B cell (primary cell): ENCODE data around the gene LRP2. TPM values are rescaled to one million over a fixed set of nuclear protein-coding genes. Genes with fewer than 3 reads are reported as not detected.

Experiments
- ATAC-seq: fragments of 200-7000 bp; cut with Tn5 transposase; one replicate; pipeline ENCODE4 v1.10.0; 2021; ENCODE audit warnings: low read depth, mild to moderate bottlenecking, moderate number of reproducible peaks, moderate library complexity
- CTCF ChIA-PET: fragments of 350-600 bp; sonication (Branson Sonifier 250); formaldehyde crosslinking; loops from one replicate; lab custom pipeline; 2021; ENCODE audit warnings: antibody characterized with exemption, inconsistent platforms; lab: Charles Lee
- POLR2A ChIA-PET: fragments of 350-600 bp; sonication (Branson Sonifier 250); formaldehyde crosslinking; loops from one replicate; lab custom pipeline; 2021; ENCODE audit warnings: antibody characterized with exemption; lab: Charles Lee
- DNase-seq: peaks from one replicate; pipeline ENCODE4 v3.0.0; 2013
- H2AFZ ChIP-seq: 2 replicates; pipeline ENCODE4 v1.6.1; 2012; ENCODE audit warnings: mild to moderate bottlenecking, low read depth, low read length; ENCODE audit not compliant: insufficient read depth, poor library complexity, severe bottlenecking
- H3K27ac ChIP-seq, 2 donors: 1 replicate in 1 of 2; 2 replicates in 1 of 2; pipeline ENCODE4 v1.5.1; 2012 to 2013; ENCODE audit warnings: low read length in 2 of 2, mild to moderate bottlenecking in 2 of 2, moderate library complexity in 1 of 2
- H3K27me3 ChIP-seq, 4 experiments: fragments of 200-600 bp in 1 of 4; sonication (generic) in 1 of 4; replicated peaks in 1 of 4; 1 replicate in 2 of 4; 2 replicates in 2 of 4; pipeline versions ENCODE4 v1.6.1 to v1.7.0; 2013 to 2016; ENCODE audit warnings: low read length in 3 of 4, mild to moderate bottlenecking in 2 of 4, mixed read lengths in 1 of 4, moderate library complexity in 1 of 4; ENCODE audit not compliant: insufficient read depth in 4 of 4, control insufficient read depth in 3 of 4; ENCODE audit errors: control extremely low read depth in 1 of 4
- H3K36me3 ChIP-seq, 2 experiments: replicated peaks in 1 of 2; 1 replicate in 1 of 2; 2 replicates in 1 of 2; pipeline versions ENCODE4 v1.6.1 to v1.7.1; 2013; ENCODE audit warnings: low read length in 1 of 2; ENCODE audit not compliant: insufficient read depth in 2 of 2, control insufficient read depth in 1 of 2; ENCODE audit errors: control extremely low read depth in 1 of 2, extremely low read depth in 1 of 2
- H3K4me1 ChIP-seq, 2 donors: fragments of 200-600 bp in 1 of 2; sonication (generic) in 1 of 2; 1 replicate in 1 of 2; 2 replicates in 1 of 2; pipeline versions ENCODE4 v1.5.1 to v1.6.1; 2013 to 2017; ENCODE audit warnings: low read length in 2 of 2; ENCODE audit not compliant: control insufficient read depth in 2 of 2, insufficient read depth in 2 of 2
- H3K4me2 ChIP-seq: replicated peaks from 2 replicates; pipeline ENCODE3; 2012; ENCODE audit warnings: mild to moderate bottlenecking, low read depth, low read length; ENCODE audit not compliant: poor library complexity, severe bottlenecking
- H3K4me3 ChIP-seq, 5 experiments: fragments of 200-600 bp in 1 of 5; sonication (generic) in 1 of 5; 1 replicate in 3 of 5; 2 replicates in 2 of 5; pipeline versions ENCODE4 v1.5.1 to v1.7.0; 2011 to 2016; ENCODE audit warnings: low read length in 4 of 5, mild to moderate bottlenecking in 4 of 5, low read depth in 2 of 5, control low read depth in 1 of 5, moderate library complexity in 1 of 5; ENCODE audit not compliant: insufficient read depth in 1 of 5; ENCODE audit errors: control extremely low read depth in 1 of 5, extremely low read depth in 1 of 5
- H3K79me2 ChIP-seq: fragments of 200-600 bp; sonication (generic); one replicate; pipeline ENCODE4 v1.6.0; 2016; ENCODE audit warnings: low read length; ENCODE audit not compliant: control insufficient read depth, insufficient read depth
- H3K9ac ChIP-seq: fragments of 200-600 bp; sonication (generic); 2 replicates; pipeline ENCODE4 v1.6.1; 2017; ENCODE audit warnings: mild to moderate bottlenecking, low read length, moderate library complexity
- H3K9me3 ChIP-seq, 3 donors: one replicate each; pipeline versions ENCODE4 v1.6.1 to v1.7.1; 2013; ENCODE audit warnings: low read length in 2 of 3; ENCODE audit not compliant: control insufficient read depth in 2 of 3, insufficient read depth in 1 of 3; ENCODE audit errors: control extremely low read depth in 1 of 3
- H4K20me1 ChIP-seq: 2 replicates; pipeline ENCODE4 v1.6.0; 2012; ENCODE audit warnings: mild to moderate bottlenecking, low read length; ENCODE audit not compliant: insufficient read depth, control insufficient read depth, poor library complexity, severe bottlenecking
- H3K27ac Mint-ChIP-seq: one replicate; pipeline ENCODE4 v1.8.0; 2021; ENCODE audit warnings: mixed read lengths
- H3K27me3 Mint-ChIP-seq: one replicate; pipeline ENCODE4 v1.8.0; 2021; ENCODE audit warnings: mixed read lengths
- H3K4me1 Mint-ChIP-seq: one replicate; pipeline ENCODE4 v1.8.0; 2021; ENCODE audit warnings: mixed read lengths
- H3K4me3 Mint-ChIP-seq: one replicate; pipeline ENCODE4 v1.8.0; 2021; ENCODE audit warnings: mixed read lengths
- H3K9me3 Mint-ChIP-seq: one replicate; pipeline ENCODE4 v1.8.0; 2022; ENCODE audit warnings: mixed read lengths; ENCODE audit not compliant: insufficient read depth
- EZH2 ChIP-seq: IDR thresholded peaks from 2 replicates; pipeline ENCODE4 v1.6.1; 2012; ENCODE audit warnings: borderline replicate concordance, low read depth, mild to moderate bottlenecking, moderate library complexity, low read length; ENCODE audit not compliant: insufficient read depth, poor library complexity, severe bottlenecking
- WGBS: methylation state at CpG from one replicate; pipeline ENCODE4 v1.1.5; 2013; ENCODE audit warnings: missing lambda C conversion rate; ENCODE audit not compliant: insufficient coverage; 5-methylcytosine and 5-hydroxymethylcytosine counted together
- intact Hi-C: fragments of 100-400 bp; cut with micrococcal nuclease; formaldehyde crosslinking; loops from one replicate; pipeline ENCODE4 v1.10.0; 2022
- polyA plus RNA-seq: library from polyadenylated mRNA; depleted of rRNA; stranded (reverse); fragments of >200 nt; gene quantifications from 2 replicates; pipeline ENCODE4 v1.2.3, GENCODE V29; 2012
- total RNA-seq, 2 donors: library from RNA; stranded (reverse); fragments of 120-200 nt in 1 of 2; gene quantifications; 1 replicate in 1 of 2; 2 replicates in 1 of 2; pipeline versions ENCODE4 v1.2.3 to v1.2.4, GENCODE V29; 2013 to 2022
- TF ChIP-seq, protein P1 (sequence below): fragments of 200-600 bp; IDR thresholded peaks from one replicate; pipeline ENCODE4 v1.8.0; 2022; ENCODE audit warnings: antibody characterized with exemption, mild to moderate bottlenecking

The LRP2 gene
- total and polyA plus RNA-seq, 2 donors (not counting 1 experiment from before 2014, with no cell fraction given): not detected

DNA sequence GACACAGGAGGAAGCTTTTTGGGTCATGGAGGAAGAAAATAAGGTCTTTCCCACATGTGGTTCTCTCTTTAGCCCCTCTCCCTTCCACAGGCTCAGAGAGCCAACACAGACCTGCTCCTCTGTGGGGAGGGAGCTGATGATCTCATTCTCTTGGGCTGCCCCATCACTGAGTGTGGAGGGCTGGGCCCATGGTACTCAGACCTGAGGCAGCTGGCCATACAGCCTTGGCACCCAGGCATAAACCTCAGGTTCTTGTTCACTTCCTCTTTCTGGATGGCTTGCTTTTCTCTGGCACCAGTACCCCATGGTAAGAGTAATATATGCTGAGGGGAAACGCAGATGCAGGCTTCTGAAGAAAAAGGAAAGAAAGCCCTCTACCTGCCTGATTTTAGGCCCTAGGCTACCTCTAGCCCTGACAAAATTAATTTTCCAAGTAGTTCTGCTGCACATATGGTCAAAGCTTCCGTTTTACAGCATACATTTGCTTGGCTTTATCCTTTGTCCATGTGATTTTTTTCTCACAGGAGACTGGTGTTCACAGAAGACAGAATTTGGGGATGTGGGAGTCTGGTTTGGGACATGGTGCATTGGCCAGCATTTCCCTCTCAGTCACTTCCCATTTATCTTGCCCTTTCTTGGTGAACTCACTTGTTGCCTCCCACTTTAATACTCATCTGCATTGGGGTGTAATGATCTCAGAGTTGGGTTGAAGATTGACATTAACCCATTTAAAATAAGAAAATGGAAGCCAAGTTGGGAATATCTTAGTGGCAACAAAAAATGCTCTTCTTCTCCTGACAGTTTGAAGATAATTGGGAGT lies 281.9 kb downstream of the LRP2 start:
- Histone ChIP-seq H3K27me3 (no peaks in the 10 kb centered on the region), H3K4me3 (no peak overlapping the region), H2AFZ (no peak overlapping the region), H4K20me1 (no peaks in the 10 kb centered on the region), H3K27ac (no peak overlapping the region), H3K9me3 (no peaks in the 10 kb centered on the region), H3K9ac (no peak overlapping the region), H3K79me2 (no peaks in the 10 kb centered on the region), H3K36me3 (no peaks in the 10 kb centered on the region), H3K4me2 (peak overlapping the region; percentile 16), H3K4me1 (peaks cover 25 to 33% of the 10 kb centered on the region in 2 donors)
- intact Hi-C loops: no loop called here
- H3K27ac Mint-ChIP-seq: peak overlapping the region; percentile 23
- no peaks in the 10 kb centered on the region for H3K27me3 Mint-ChIP-seq
- WGBS: 20% methylated on average over 1 of the region's 2 CpGs
- ChIA-PET POLR2A (no interaction called here), CTCF (no interaction called here)
- H3K9me3 Mint-ChIP-seq: no peaks in the 10 kb centered on the region
- DNase-seq: peak; percentile 55
- TF ChIP-seq, protein P1, sequence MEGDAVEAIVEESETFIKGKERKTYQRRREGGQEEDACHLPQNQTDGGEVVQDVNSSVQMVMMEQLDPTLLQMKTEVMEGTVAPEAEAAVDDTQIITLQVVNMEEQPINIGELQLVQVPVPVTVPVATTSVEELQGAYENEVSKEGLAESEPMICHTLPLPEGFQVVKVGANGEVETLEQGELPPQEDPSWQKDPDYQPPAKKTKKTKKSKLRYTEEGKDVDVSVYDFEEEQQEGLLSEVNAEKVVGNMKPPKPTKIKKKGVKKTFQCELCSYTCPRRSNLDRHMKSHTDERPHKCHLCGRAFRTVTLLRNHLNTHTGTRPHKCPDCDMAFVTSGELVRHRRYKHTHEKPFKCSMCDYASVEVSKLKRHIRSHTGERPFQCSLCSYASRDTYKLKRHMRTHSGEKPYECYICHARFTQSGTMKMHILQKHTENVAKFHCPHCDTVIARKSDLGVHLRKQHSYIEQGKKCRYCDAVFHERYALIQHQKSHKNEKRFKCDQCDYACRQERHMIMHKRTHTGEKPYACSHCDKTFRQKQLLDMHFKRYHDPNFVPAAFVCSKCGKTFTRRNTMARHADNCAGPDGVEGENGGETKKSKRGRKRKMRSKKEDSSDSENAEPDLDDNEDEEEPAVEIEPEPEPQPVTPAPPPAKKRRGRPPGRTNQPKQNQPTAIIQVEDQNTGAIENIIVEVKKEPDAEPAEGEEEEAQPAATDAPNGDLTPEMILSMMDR: no peak
- no peak for TF ChIP-seq EZH2
- peaks cover 40% of the 10 kb centered on the region for H3K4me1 Mint-ChIP-seq
- no peak overlapping the region for H3K4me3 Mint-ChIP-seq
- ATAC-seq: peak; percentile 92

DNA sequence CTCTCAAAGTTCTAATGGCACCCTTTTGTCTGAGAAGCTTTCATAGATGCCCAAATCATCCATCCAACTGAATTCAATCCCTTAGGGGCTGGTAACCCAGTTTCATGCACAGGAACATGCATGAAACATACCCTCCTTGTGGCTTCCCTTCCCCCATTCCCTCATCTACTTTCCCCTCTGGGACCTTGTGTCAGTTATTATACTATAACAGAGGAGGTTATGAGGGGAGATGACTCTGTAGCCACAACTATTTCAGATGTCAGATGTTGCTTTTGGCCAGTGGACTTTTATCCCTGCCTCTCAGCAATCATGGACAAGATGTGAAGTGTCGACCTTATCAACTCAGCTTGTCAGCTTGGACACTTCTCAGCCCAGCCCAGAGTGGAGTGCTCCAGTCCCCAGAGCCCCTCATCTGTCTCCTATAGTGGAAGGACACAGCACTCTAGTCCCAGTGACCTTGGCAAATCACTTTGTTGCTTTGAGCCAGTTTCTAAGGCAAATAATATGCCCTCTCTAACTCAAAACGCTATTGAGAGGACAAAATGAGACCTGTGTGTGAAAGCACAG lies 284.6 kb downstream of the LRP2 start:
- H3K4me3 ChIP-seq: no peak overlapping the region
- ATAC-seq (no peak), DNase-seq (no peak)
- H3K27me3 ChIP-seq: no peaks in the 10 kb centered on the region
- Mint-ChIP-seq H3K27me3 (no peaks in the 10 kb centered on the region), H3K4me3 (no peak overlapping the region), H3K9me3 (no peaks in the 10 kb centered on the region), H3K4me1 (peaks cover 46% of the 10 kb centered on the region), H3K27ac (no peak overlapping the region)
- CTCF ChIA-PET: no interaction called here
- intact Hi-C loops: no loop called here
- H3K4me2 ChIP-seq: no peak overlapping the region
- no peak overlapping the region for H2AFZ ChIP-seq
- H3K9me3 ChIP-seq: no peaks in the 10 kb centered on the region
- TF ChIP-seq EZH2: no peak
- TF ChIP-seq, protein P1: no peak
- no peaks in the 10 kb centered on the region for H3K36me3 ChIP-seq
- H3K79me2 ChIP-seq: no peaks in the 10 kb centered on the region
- H3K4me1 ChIP-seq: peaks cover 24 to 43% of the 10 kb centered on the region in 2 donors
- H3K27ac ChIP-seq: no peak overlapping the region
- 45% methylated on average over 1 of the region's 2 CpGs for WGBS
- no peak overlapping the region for H3K9ac ChIP-seq
- POLR2A ChIA-PET: no interaction called here
- H4K20me1 ChIP-seq: no peaks in the 10 kb centered on the region
